ENCODE measurements around the gene NFATC4. TPM values are rescaled to one million over a fixed set of nuclear protein-coding genes. Genes with fewer than 3 reads are reported as not detected.
A peak's percentile ranks its signal among the peaks of the same experiment; 100 is the strongest.
"Not testable (repeated sequence)": the region's sequence is repeated elsewhere in the genome, so short reads cannot be mapped to it uniquely, and the experiment has no call there.

Gene NFATC4
- total RNA-seq, 1 experiment from 2014 or later: 14.5 TPM

DNA sequence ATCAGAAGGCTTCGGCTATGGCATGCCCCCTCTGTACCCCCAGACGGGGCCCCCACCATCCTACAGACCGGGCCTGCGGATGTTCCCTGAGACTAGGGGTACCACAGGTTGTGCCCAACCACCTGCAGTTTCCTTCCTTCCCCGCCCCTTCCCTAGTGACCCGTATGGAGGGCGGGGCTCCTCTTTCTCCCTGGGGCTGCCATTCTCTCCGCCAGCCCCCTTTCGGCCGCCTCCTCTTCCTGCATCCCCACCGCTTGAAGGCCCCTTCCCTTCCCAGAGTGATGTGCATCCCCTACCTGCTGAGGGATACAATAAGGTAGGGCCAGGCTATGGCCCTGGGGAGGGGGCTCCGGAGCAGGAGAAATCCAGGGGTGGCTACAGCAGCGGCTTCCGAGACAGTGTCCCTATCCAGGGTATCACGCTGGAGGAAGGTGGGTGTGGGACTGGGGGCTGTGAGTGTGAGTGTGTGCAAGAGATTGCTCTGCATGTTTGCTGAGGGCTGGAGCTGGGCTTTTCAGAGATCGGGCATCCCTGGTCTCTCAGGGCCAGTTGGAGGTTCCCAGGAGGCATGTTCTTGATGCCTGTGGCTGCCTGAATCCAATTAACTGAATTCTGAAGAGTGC is 8.6 kb downstream of the NFATC4 start:
- no peaks in the 10 kb centered on the region for H3K27me3 ChIP-seq
- no peaks in the 10 kb centered on the region for H3K9me3 ChIP-seq
- no peak overlapping the region for H3K4me3 ChIP-seq
- no peaks in the 10 kb centered on the region; the same call in 1 of the 2 replicates for H3K36me3 ChIP-seq
- no peak for DNase-seq

DNA sequence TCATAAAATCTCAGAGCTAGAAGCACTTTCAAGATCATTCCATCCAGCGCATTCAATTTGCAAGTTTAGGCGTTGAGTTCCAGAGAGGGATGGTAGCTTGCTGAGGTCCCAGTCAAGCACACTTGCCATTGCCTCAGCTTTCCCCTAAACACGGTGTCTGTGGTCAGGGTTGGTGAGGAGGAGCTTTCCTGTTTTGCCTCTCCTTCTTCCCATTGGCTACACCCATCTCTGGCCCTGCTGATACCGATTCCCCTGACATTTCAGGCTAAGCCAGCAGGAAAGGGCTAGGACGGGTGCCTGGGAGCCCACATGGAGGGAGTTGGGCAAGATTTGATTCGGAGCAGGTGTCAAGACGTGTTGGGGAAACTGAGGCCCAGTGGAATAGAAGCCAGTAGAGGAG is 9.1 kb downstream of the NFATC4 start:
- no peak overlapping the region for H3K4me3 ChIP-seq

DNA sequence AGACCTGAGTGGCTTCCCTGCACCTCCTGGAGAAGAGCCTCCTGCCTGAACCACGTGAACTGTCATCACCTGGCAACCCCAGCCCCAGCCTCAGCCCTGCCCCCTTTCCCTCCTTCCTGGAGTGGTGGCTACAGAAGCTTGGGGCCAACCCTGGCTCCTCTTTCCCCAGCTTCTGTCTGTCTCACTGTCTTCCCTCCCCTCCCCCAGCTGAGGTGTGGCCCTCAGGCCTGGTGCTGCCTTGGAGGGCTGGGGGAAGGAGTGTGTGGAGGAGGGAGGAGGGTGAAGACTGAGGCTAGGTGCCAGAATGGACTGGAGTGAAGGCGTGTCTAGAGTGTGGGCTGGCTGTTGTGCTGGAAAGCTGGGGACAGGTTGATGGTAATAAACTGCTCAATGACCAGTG is 9.7 kb downstream of the NFATC4 start:
- Histone ChIP-seq H3K36me3 (no peaks in the 10 kb centered on the region; the same call in 1 of the 2 replicates), H3K4me3 (no peak overlapping the region), H3K9me3 (no peaks in the 10 kb centered on the region), H3K27me3 (no peaks in the 10 kb centered on the region)
- DNase-seq: no peak

More for the DNA sequence above, 9.1 kb downstream of the NFATC4 start:
- Histone ChIP-seq H3K27me3 (no peaks in the 10 kb centered on the region), H3K36me3 (no peaks in the 10 kb centered on the region; the same call in 1 of the 2 replicates), H3K9me3 (no peaks in the 10 kb centered on the region)
- DNase-seq: no peak

DNA sequence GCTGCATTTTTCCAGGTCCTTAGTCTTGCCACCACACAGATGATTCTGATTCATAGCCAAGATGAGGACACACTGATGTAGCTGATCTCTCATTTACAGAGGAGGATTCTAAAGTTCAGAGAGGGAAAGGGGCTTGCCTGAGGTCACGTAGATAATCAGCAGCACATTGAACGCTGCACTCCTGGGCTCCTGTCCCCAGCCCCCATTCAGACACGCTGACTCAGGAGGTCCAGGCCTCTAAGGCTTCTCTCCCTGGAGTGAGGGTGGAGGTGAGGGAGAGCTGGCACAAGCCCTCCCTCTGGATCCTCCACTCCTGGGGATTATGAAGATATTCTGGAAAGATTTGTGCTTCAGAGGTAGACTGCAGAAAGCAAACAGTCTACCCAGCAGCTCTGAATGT is 10.3 kb downstream of the NFATC4 start:
- no peaks in the 10 kb centered on the region for H3K27me3 ChIP-seq
- H3K9me3 ChIP-seq: no peaks in the 10 kb centered on the region
- no peak overlapping the region for H3K4me3 ChIP-seq
- DNase-seq: no peak
- H3K36me3 ChIP-seq: no peaks in the 10 kb centered on the region

DNA sequence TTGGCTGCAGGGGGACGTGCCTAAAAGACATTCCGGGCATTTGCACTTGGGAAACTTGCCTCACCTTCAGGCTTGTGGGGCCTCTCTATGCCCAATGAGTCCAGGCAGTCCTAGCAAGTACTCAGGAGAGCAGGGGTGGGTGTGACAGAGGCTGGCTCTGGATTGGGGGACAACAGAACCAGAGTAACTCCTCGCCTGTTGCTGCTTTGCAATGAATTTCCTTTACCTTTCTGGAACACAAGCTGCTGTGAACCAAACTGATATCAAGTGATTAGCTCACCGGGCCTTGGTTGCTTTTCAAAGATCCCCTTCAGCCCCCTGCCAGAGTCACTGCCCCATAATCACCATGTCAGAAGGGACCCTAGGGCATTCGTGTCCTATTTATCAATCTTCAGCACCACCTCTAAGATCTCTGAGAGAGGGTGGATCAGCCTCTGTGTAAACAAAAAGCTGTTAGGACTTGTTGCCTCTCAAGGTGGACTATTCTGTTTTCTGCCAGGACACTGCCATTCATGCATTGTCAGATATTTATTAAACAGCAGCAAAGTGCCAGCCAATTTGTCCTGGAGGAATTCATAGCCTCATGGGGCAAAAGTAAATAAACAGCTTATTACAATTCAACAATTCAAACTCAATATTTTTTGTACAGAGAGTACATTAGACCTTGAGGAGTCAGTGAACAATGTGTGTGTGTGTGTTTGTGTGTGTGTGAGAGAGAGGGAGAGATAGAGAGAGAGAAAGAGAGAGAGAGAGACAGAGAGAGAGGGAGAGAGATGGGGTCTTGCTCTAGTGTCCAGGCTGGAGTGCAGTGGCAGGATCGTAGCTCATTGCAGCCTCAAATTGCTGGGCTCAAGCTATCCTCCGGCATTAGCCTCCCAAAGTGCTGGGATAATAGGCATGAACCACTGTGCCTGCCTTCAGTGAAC is 11.3 kb downstream of the NFATC4 start:
- H3K4me3 ChIP-seq: no peak overlapping the region
- no peaks in the 10 kb centered on the region for H3K27me3 ChIP-seq
- no peak for DNase-seq
- H3K36me3 ChIP-seq: no peaks in the 10 kb centered on the region
- no peaks in the 10 kb centered on the region for H3K9me3 ChIP-seq

DNA sequence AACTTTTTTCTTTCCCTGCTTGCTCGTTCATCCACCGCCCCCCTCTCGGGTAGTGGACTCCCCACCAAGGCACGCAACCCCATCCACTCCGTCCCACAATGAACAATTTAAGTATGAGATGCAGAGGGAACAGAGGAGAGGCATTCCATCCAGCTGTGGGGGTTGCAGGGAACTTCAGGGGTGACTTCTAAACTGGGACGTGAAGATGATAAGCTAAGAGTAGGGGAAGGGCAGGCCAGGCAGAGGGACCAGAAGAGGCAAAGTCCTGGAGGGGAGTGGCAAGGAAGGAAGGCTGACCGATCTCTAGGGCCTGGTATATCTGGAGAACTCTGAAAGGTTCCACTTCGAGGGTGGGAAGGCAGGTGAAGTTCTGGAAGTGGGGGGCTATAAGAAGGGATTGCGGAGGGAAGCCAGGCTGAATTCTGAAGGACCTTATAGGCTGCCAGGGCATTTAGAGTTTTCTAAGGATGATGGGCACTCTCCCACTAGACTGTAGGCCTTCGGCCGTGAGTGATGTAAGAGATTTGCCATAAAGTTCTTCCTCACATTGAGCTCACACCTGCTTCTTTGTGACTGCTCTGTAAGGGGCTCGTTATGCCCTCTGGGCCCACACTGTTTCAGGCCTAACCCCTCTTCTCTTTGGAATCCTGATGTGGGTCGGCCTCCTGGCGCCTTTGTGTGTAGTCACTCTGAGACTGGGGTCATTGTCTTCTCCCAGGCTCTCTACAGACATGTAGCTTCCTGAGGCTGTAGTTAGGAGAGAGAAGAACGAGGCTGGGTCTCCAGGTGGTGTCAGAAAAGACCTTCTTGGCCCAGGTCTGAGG is 12.1 kb downstream of the NFATC4 start:
- DNase-seq: no peak
- Histone ChIP-seq H3K36me3 (no peaks in the 10 kb centered on the region), H3K27me3 (no peaks in the 10 kb centered on the region), H3K9me3 (no peaks in the 10 kb centered on the region), H3K4me3 (no peak overlapping the region)

DNA sequence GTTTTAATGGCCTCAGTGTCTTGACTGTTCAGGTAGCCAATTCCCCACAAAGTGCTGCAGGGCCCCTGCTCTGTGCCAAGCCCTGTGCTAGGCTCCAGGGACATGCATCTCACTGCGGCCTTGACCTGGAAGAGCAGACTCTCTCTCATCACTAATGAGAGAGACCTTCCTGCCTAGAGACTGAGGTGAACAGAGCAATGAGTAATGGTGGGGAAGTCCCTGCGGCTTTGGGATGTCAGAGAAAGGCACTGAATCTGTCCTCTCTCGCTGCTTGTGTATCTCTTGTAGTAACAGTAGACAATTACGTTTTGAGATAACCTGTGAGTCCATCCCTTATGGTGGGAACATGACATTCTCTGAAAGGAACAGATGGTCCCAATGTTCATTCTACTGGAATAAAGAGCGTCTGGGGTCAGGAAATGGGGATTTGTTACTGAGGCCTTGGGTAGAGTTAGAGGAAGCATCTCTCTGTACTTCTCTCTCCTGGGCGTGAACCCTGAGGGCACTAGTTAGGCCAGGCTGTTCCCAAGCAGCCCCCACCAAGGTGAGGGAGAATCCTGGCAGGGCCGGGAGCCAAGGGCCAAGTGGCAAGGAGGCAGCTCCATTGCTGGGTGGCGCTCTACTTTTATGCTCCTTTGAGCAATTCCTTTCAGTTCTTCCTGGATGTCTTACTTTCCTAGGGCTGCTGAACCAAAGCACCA is 13.5 kb downstream of the NFATC4 start:
- H3K27me3 ChIP-seq: no peaks in the 10 kb centered on the region
- DNase-seq: no peak
- no peaks in the 10 kb centered on the region for H3K9me3 ChIP-seq

DNA sequence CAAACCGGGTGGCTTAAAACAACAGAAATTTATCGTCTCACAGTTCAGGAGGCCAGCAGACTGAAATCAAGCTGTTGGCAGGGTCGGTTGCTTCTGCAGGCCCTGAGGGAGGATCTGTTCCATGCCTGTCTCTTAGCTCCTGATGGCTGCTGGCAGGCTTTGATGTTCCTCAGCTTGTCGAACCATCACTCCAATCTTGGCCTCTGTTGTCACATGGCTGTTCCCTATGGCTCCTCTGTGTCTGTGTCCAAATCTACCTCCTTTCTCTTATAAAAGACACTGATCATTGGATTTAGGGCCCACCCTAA is 14.0 kb downstream of the NFATC4 start:
- Histone ChIP-seq H3K27me3 (no peaks in the 10 kb centered on the region), H3K9me3 (no peaks in the 10 kb centered on the region), H3K4me3 (no peak overlapping the region), H3K36me3 (no peaks in the 10 kb centered on the region)
- DNase-seq: no peak

More for the DNA sequence above, 13.5 kb downstream of the NFATC4 start:
- Histone ChIP-seq H3K36me3 (no peaks in the 10 kb centered on the region), H3K4me3 (no peak overlapping the region)

DNA sequence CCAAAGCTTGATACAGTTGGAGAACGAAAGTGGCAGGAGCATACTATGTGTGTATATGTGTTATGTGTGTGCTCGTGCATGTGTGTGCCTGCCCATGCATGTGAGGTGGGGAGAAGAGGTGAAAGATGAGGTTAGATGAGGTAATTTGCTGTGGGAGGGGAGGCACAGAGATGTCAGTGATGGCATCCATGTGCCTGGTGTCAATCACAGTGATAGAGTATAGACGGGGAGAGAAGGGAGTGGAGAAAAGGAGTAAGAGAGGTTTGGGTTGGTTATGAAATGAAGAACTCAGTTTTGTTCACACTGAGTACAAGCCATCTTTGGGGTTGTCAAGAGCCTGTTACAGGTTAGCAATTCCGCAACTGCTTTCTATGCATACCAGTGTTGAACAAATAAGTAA is 16.2 kb downstream of the NFATC4 start:
- H3K27me3 ChIP-seq: no peaks in the 10 kb centered on the region
- no peak for DNase-seq
- H3K9me3 ChIP-seq: no peaks in the 10 kb centered on the region
- no peaks in the 10 kb centered on the region for H3K36me3 ChIP-seq
- no peak overlapping the region for H3K4me3 ChIP-seq

DNA sequence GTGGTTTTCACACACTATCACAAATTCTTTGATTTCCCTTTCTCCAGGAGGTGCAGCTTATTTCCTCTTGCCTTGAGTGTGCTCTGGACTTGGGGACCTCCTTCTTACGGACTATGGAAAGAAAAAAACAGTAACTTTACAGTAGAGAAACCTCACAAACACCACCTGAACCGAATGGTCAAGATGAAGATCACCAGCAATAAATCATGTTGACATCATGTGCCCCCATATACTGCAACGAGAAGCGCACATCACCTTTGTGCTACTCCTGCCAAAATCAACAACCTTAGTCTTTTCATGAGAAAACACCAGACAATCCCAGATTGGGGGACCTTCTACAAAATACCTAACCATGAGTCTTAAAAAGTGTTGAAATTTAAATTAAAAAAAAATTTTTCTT is 17.5 kb downstream of the NFATC4 start:
- no peak for DNase-seq
- Histone ChIP-seq H3K36me3 (no peaks in the 10 kb centered on the region), H3K9me3 (no peaks in the 10 kb centered on the region), H3K4me3 (no peak overlapping the region), H3K27me3 (no peaks in the 10 kb centered on the region)

DNA sequence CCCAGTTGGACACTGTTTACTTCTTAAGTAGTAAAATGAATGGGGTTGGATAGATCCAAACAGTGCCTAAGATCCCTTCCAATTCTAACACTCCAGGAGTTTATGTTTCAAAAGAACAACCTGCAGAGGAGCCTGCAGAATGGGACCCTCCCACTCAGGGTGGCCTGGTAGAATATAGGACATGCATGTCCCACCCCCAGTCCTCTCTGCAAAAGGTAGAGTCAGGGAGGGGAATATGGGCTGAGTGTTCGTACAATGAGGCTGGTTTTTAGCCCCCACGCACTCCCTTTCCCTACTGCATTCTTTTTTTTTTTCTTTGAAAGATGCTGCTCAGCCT is 19.0 kb downstream of the NFATC4 start:
- Histone ChIP-seq H3K36me3 (no peaks in the 10 kb centered on the region), H3K4me3 (no peak overlapping the region), H3K27me3 (no peaks in the 10 kb centered on the region), H3K9me3 (no peaks in the 10 kb centered on the region)
- no peak for DNase-seq

DNA sequence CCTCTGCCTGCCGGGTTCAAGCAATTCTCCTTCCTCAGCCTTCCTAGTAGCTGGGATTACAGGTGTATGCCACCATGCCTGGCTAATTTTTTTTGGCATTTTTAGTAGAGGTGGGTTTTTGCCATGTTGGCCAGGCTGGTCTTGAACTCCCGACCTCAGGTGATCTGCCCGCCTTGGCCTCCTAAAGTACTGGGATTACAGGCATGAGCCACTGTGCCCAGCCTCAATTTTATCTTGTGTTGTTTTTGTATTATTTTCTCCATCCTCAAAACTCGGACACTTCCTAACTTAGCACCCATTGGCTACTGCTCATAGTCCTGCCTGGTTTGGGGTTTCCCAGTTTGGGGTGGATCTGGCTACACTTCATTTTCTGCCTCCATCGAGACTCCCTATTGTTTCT is 19.6 kb downstream of the NFATC4 start:
- DNase-seq, H3K27me3 ChIP-seq, H3K9me3 ChIP-seq: not testable (repeated sequence)

DNA sequence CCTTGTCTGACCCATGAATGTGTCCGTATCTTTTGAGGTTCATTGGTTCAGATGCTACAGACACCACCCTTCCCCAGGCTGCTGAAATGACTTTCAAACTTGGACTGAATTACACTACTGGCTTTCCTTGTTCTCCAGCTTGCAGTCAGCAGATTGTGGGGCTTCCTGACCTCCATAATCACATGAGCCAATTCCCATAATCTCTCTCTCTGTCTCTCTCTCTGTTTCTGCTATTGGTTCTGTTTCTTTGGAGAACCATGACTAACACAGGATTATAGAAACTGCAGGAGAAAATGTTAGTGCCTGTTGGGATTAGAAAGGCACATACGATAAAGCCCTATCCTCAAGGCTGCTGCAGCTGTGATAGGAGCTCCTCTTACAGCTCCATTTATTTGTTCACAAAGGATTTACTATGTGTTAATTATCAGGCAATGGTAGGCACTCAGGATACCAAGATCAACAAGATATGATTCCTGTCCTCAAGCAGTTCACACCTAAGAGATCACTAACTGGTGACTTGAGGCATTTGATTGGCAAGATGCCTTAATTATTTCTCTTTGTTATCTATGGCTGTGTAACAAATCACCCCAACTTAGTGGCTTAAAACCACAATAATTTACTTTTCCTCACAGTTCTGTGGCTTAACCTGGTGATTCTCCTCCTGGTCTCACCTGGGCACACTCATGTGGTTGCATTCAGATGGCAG is 20.6 kb downstream of the NFATC4 start:
- H3K36me3 ChIP-seq: no peaks in the 10 kb centered on the region
- H3K4me3 ChIP-seq: no peak overlapping the region
- DNase-seq: no peak
- no peaks in the 10 kb centered on the region for H3K27me3 ChIP-seq
- H3K9me3 ChIP-seq: no peaks in the 10 kb centered on the region

More for the DNA sequence above, 19.6 kb downstream of the NFATC4 start:
- H3K36me3 ChIP-seq, H3K4me3 ChIP-seq: not testable (repeated sequence)

DNA sequence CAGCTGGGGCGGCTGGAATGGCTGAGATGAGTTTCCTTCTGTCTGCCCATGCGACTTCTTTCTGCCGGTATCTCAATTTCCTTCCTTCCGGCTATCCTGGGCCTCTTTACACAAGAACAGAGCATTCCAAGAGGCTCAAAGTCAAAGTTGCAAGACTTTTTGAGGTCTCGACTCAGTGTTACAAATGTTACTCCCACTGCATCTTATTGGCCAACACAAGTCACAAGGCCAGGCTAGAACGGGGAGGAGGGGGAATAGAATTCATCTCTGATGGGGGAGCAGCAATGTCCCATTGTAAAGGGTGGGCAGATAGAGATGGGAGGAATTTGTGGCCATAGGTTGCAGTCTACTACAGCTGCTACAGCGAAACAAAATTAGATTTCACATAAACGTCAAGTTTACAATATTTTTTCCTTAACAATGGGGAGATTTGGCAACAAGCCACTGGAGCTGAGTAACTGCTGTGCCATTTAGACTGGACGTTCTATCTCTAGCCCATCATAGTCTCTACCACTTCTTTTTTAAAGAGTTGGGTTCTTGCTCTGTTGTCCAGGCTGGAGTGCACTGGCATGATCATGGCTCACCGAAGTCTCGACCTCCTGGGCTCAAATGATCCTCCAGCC is 21.4 kb downstream of the NFATC4 start:
- Histone ChIP-seq H3K36me3 (no peaks in the 10 kb centered on the region), H3K27me3 (no peaks in the 10 kb centered on the region), H3K9me3 (no peaks in the 10 kb centered on the region), H3K4me3 (no peak overlapping the region)
- DNase-seq: no peak

DNA sequence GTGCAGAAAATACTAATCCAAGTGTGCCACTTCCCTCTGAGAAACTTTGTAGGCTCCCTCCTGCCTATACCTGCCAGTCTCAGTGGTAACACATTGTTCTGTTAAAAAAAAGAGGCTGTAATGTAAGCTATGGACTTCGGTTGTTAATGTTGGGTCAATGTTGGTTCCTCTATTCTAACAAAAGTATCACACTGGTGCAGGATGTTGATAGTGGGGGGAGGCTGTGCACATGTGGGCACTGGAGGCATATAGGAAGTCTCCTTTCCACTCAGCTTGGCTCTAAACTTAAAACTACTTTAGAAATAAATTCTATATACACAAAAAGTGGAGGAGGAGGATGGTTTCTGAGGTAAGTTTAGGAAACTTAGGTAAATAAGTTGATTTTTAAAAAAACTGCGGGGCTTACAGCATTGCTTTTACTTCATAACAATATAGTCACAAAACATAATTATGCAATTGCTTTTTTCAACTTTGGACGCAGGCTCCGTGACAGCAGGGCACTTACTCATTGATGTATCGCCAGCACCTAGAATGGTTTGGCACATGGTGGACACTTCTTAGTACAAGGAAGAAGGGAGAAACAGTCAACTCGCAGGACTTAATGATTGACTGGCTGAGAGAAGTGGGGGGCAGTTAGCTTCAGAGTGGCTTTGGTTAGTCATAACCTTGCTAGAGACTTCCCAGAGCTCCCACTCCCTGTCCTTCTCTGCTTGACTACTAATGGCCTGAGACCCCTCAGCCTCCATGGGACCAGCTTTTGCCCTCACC is 22.9 kb downstream of the NFATC4 start:
- DNase-seq: peak; percentile 54
- H3K36me3 ChIP-seq: no peaks in the 10 kb centered on the region
- no peak overlapping the region for H3K4me3 ChIP-seq
- no peaks in the 10 kb centered on the region for H3K9me3 ChIP-seq
- no peaks in the 10 kb centered on the region for H3K27me3 ChIP-seq
